Suppressor macrophage treated with lipopolysaccharide for 1 hour (primary cell): ENCODE results near the gene FBH1.
"Not testable (repeated sequence)": the region's sequence is repeated elsewhere in the genome, so short reads cannot be mapped to it uniquely, and the experiment has no call there.

ENCODE experiments used
- DNase-seq, 3 donors: peaks; one replicate each; pipeline ENCODE4 v3.0.0-alpha.2; 2020 to 2022

FBH1 gene

DNA sequence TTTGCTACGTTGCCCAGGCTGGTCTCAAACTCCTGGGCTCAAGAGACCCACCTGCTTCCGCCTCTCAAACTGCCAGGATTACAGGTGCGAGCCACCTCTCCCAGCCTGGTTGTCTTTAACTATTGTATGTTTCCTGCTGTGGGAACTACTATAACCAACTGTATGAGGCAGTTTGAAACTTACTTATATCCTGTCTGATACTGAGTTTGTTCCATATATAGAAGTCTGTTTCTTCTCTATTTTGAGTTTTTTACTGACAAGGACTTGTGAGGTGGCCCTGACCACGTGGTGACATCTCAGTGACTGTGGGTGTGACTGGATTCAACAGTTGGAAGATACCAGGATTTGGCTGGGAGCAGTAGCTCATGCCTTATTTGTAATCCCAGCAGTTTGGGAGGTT, 14.2 kb downstream of the FBH1 start:
- DNase-seq, result peak in 1 of 3 donors; percentile 40

DNA sequence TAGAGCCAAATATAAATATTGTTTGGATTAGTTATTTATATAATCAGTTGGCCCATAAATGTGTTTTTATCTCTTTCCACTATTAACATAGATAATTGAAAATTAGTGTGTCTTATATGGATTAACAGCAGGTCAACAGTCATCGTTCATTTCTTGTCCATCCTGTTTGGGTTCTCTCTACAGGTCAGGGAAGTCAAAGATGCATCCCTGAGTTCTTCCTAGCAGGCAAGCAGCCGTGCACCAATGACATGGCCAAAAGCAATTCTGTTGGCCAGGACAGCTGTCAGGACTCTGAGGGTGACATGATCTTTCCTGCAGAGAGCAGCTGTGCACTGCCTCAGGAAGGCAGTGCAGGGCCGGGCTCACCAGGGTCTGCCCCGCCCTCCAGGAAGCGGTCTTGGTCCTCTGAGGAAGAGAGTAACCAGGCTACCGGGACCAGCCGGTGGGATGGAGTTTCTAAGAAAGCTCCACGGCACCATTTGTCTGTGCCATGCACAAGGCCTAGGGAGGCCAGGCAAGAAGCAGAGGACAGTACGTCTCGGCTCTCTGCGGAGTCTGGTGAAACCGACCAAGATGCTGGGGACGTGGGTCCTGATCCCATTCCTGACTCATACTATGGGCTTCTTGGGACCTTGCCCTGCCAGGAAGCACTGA, 15.9 kb downstream of the FBH1 start:
- DNase-seq, result no peak

DNA sequence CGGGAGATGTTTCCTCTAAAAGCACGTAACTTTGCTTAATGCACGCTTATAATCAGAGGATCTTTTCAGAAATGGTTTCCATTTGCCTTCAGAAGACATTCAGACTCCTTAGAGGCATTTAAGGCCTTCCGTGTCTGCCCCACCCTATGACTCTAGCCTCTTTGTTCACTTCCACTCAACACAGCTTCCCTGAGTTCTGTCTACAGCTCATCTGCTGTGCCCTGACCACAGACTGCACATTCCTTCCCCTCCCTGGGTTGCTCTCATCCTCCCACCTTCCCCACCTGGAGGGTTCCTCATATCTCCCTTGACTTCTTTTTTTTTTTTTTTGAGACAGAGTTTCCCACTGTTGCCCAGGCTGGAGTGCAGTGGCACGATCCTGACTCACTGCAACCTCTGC, 16.6 kb downstream of the FBH1 start:
- DNase-seq, result no peak

DNA sequence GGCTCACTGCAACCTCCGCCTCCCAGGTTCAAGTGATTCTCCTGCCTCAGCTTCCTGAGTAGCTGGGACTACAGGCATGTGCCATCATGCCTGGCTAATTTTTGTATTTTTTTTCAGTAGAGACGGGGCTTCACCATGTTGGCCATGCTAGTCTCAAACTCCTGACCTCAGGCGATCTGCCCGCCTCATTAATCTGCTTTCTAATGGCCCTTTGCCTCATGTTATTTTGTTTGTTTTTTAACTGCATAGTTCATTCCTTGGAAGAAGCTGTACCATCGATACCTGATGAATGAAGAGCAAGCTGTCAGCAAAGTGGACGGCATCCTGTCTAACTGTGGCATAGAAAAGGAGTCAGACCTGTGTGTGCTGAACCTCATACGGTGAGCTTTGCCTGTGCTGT, 18.6 kb downstream of the FBH1 start:
- not testable (repeated sequence) for DNase-seq

DNA sequence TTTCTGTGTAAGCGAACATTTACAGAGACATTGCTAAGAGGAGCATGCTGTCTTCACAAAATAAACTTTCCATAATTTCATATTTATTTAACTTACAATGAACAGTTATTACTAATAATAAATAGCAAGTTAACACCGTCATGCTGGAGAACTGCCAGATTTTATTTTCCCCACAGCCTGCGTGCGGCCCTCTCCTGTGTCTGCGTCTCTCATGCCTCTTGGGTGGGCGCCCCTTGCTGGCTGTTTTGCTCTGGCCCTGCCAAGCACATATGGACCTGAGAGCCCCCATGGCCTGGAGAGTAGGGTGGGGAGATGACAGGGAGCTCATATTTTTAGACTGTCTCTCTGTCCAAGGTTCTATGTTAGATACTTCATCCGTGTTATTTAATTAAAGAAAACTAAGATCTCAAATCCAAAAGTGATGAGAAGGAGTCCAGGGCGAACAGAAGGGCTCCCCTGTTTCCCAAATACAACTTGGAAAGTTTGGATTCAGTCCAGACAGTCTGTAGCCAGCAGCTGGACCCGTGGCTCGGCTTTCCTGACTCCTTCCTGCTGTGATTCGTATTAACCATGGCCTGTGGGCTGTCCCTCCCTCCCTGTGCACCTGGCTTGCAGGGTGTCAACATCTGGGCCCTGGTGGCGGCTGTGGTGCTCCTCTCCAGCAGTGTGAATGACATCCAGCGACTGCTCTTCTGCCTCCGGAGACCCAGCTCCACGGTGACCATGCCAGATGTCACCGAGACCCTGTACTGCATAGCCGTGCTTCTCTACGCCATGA, 20.5 kb downstream of the FBH1 start:
- DNase-seq, result no peak

DNA sequence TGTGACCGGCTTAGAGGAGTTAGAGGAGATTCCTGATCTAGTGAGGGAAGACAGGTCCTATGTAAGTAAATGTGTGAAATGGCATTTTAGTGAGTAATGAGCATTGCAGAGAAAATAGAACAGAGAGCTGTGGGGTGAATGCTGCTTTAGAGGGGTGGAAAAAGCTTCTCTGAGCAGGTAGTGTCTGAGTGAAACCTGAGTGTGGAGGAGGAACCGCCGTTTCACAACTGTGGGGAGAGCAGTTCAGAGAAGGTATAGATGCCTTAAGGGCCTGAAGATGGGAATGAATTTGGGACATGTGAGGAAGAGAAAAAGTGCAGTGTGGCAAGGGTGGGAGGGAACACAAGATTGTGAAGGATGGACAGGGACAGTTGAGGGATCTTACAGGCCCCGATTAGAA, 21.6 kb downstream of the FBH1 start:
- DNase-seq, result no peak

- DNase-seq, result no peak
Measured at GRCh38 chr10:5913736-5914135, 23.7 kb downstream of the FBH1 start.

GRCh38 chr10:5915451-5915850, 25.4 kb downstream of the FBH1 start:
- DNase-seq, result no peak

DNA sequence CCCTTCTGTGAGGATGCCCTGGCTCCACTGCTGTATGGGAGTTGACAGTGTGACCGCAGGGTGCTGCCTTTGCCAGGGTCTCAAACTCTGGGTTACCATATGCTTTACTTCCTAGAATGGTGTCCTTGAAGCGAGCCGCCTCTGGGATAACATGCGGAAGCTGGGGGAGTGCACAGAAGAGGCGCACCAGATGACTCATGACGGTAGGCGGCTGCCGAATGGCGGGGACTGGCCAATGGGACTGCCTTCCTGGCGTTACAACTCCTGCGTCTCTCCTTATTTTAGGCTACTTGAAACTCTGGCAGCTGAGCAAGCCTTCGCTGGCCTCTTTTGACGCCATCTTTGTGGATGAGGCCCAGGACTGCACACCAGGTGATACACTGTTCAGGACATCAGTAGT, 27.3 kb downstream of the FBH1 start:
- DNase-seq, result no peak

DNA sequence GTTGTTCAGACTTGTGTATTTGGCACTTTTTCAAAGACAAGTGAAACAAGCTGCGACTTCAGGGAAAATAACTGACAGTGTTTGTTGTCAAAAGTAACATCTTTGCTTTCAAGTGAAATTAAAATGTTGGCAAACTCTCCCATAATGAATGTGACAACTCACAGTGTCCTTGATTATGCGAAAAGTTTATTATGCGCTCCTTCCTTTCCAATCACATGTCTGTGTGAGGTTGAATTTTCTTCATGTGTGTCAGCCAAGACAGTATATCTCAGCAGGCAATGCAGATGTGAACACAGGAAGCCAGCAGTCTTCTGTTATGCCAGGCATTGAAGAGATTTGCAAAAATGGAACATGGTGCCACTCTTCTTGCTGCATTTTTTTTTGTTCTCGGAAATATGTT, 28.7 kb downstream of the FBH1 start:
- no peak for DNase-seq

DNA sequence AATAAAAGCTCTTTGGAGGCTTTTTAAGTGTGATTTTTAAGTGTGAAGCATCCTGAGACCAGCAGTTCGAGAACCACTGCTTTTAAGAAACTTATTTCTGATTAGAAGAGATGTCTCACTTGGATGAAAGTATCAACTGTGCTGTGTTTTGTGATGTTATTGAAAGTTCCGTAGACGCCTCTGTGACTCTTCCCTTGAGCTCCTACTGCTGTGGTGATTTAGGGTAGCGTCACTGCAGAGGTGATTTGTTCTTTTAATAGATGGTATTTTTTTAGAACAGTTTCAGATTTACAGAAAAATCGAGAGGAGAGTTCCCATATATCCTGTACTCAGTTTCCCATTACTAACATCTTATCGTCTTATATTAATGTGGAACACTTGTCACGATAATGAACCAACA, 29.5 kb downstream of the FBH1 start:
- DNase-seq, result no peak

DNA sequence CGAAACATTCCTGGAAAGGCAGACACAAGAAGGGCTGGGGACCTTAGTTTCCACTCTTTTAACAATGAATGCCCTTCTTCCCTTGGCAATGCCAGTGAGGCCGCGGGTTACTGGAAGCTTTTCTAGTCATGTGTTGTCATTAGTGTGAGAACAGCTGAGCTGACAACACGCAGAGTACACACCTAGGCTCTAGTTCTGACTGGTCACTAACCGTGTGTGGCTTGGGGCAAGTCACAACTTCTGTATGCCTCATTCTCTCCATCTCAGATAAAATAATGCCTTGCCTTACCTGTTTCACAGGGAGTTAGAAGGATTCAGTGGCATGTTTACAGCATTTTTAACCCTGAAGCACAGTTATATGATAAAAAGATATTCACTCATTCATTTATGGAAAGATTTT, 31.7 kb downstream of the FBH1 start:
- DNase-seq, result no peak

GRCh38 chr10:5924889-5925288, 34.8 kb downstream of the FBH1 start:
- DNase-seq, result no peak

DNA sequence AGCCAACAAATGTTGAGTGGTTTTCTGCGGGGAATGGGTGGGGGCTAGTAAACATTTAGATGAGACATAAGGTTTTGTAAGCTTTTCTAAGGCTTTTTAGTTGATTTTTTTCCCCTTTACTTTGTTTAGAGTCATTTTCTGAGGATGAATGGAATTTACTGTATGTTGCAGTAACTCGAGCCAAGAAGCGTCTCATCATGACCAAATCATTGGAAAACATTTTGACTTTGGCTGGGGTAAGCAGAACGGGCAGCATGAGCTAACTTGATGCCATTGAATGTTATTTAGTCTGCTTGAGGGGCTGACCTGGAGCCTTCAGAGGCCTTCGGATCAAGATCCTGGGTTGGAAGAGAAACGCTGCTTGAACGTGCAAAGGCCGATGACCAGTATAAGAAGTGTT, 37.3 kb downstream of the FBH1 start:
- no peak for DNase-seq

DNA sequence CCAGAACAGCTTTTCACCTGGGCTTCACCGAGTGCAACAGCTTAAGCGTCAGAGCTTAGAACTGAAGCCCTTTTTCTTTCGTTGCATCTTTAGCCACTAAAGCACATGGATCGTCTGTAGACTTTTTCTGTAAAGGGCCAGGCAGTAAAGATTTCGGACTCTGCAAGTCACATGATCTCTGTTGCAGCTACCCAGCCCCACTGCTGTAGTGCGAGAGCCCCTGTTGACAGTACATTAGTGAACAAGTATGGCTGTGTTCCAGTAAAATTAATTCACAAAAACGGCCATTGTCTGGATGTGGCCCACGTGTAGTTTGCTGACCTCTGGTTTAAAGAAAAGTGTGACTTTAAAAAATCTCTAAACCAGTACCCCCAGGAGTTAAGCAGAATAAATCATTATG, 39.4 kb downstream of the FBH1 start:
- DNase-seq, result no peak

DNA sequence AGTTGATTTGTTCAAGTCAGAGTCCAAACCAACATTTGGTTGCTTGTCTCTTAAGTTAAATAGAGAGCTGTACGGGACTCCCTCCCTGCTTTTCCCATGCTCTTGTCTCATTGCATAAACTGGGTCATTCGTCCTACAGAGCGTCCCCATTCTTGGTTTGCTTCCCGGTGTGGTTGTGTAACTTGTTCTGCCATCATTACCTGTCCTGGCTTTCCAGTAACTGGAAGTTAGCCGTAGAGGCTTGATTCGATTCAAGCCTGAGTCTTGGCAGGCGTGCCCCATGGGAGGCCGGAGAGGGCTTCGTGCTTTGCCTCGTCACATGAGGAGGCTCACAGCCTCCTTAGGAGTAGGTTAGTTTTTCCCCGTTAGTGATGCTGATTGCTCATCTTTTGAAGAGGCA, 40.2 kb downstream of the FBH1 start:
- no peak for DNase-seq

- DNase-seq, result no peak
Measured at GRCh38 chr10:5932345-5932744, 42.3 kb downstream of the FBH1 start.

DNA sequence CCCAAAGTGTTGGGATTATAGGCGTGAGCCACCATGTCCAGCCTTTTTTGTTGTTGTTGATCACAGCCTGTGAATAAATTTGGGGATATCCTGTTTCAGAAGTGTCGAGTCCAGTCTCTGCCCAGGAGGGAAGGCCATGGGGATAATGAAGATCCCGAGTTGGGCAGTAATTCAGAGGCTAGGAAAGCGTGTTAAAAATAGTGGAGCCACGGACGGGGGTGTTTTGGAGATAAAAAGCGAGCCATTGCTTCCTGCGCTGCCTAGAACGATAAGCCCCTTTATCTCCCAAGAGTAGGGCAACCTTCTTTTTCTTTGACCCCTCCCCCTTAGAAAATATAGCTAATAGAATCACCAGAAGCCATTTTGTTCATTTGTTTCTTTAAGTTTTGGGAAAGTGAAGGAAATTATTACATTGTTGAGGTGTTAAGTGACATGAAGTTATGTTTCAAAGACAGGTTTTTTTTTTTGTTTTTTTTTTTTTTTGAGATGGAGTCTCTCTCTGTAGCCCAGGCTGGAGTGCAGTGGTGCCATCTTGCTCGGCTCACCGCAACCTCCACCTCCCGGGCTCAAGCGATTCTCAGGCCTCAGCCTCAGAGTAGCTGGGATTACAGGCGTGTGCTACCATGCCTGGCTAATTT, 44.0 kb downstream of the FBH1 start:
- no peak for DNase-seq

DNA sequence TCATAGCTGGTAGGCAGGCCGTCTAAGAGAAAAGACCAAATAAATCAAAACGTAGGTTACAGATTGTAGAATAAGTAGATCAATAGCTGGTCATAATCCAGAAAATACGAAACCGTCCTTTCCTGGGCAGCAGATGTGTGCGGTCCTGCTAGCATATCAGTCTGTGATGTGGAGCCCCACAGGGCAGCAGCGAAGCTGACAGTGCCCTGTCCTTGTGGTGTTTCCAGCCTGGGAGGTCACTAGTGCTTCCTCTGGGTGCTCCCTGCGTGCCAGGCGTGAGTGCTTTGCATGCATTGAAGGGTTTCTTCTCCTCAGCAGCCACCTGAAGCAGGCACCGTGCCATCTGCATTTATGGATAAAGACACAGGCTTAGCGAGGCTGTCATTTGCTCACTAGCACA, 45.6 kb downstream of the FBH1 start:
- no peak for DNase-seq

GRCh38 chr10:5937016-5937415, 47.0 kb downstream of the FBH1 start:
- no peak for DNase-seq

DNA sequence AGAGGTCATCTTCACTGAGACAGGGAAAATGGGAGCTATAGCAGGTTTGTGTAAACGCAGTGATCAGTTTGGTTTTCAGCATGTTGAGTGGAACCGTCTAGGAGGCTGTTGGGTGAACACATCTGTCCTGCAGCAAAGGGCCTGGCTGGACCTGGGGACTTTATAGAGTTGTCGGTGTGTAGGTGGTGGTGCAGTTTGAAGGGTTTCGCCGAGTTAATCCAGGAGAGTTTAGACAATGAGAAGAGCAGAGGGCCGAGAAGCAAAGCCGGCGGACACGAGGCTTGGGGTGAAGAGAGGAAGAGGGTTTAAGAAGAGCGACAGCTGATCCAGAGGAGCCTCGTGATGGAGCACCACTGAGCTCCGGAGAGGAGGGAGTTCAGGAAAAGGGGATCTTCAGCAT, 48.2 kb downstream of the FBH1 start:
- no peak for DNase-seq

DNA sequence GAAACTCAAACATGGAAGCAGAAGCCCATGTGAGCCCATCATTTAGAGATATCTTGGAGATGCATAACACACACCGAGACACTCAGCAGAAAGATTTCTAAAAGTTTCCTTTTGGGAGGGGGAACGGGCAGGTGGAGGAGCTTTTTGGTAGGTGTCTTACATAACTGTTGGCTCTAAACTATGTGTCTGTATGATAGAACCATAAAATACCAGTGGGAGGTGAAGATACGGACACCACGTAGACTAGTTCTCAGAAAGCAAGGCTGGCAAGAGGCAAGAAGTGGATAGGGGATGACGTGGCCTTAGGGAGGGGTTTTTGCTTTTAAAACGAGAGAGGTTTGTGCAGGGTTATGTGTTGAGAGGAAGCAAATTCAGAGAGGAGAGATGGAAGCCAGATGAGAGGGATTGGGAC, 50.8 kb downstream of the FBH1 start:
- no peak for DNase-seq

DNA sequence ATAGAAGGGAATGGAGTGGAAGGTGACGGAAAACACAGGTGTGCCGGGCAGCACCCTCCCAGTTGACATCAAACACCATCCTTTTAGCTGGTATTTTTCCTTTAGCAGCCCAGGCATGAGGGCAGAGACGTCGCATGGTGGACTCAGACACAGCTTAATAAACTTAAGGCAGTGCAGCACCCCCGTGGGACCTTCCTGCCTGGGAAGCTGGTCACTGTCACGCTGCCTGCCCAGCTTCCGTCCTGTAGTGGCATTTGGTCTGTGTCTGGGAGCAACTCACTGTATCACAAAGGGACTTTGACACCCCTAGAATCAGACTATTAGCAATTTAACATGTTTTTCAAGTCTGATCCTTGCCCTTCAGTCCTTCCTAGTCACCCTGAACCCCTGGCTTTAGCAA, 51.5 kb downstream of the FBH1 start:
- peak in 1 of 3 donors; percentile 11 for DNase-seq

DNA sequence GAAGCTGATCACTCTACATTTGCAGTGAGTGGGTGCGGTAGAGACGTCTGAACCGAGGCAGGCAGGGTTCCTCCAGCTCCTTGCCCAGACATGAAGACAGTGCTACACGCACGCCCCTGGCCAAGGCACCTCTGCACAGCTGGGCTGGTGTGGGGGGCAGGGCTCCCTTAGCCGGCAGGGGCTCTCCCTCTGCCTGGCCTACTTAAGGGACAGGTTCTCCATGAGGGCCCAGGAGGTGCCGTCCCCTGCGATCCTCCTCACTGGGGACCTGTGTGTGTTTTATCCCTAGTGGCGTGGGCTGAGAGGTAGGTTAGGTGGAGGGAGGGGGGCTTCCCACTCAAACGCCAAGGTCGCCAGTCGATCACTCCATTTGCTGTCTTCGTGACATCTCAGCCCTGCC, 52.0 kb downstream of the FBH1 start:
- no peak for DNase-seq
